Progenitor cell of endocrine pancreas (in vitro differentiated cells): ENCODE measurements around the gene CSF1R. TPM values are rescaled to one million over a fixed set of nuclear protein-coding genes. Genes with fewer than 3 reads are reported as not detected.

Source experiments
- DNase-seq: peaks from one replicate; pipeline ENCODE4 v3.0.0; 2021; ENCODE audit warnings: low spot score; ENCODE audit not compliant: unreplicated experiment
- H3K27ac Mint-ChIP-seq: 2 replicates; pipeline ENCODE4 v1.8.0; 2021; ENCODE audit warnings: mild to moderate bottlenecking, moderate library complexity, mixed read lengths
- H3K27me3 Mint-ChIP-seq: 2 replicates; pipeline ENCODE4 v1.8.0; 2021; ENCODE audit warnings: mixed read lengths
- H3K36me3 Mint-ChIP-seq: 2 replicates; pipeline ENCODE4 v1.8.0; 2022; ENCODE audit warnings: mixed read lengths; ENCODE audit not compliant: insufficient read depth
- H3K4me1 Mint-ChIP-seq: 2 replicates; pipeline ENCODE4 v1.8.0; 2021; ENCODE audit warnings: low read depth, mixed read lengths
- H3K4me3 Mint-ChIP-seq: 2 replicates; pipeline ENCODE4 v1.8.0; 2021; ENCODE audit warnings: low read depth, mild to moderate bottlenecking, moderate library complexity, mixed read lengths
- H3K9me3 Mint-ChIP-seq: 2 replicates; pipeline ENCODE4 v1.8.0; 2021; ENCODE audit warnings: low read depth, mixed read lengths
- CTCF ChIP-seq: fragments of 200-600 bp; sonication (generic); IDR thresholded peaks from one replicate; pipeline ENCODE4 v1.5.0; 2021; ENCODE audit warnings: antibody characterized with exemption, mild to moderate bottlenecking; ENCODE audit not compliant: unreplicated experiment
- total RNA-seq: library from RNA; stranded (reverse); gene quantifications from 2 replicates; pipeline ENCODE4 v1.2.1, GENCODE V29; 2021

Gene CSF1R
- total RNA-seq, 1 donor from 2014 or later, result not detected

GRCh38 chr5:150109921-150110320 is 23.6 kb upstream of the CSF1R start:
- no peak for TF ChIP-seq CTCF
- Mint-ChIP-seq H3K27me3 (peaks cover 10% of the 10 kb centered on the region), H3K4me3 (no peak overlapping the region), H3K36me3 (no peaks in the 10 kb centered on the region), H3K4me1 (peaks cover 7% of the 10 kb centered on the region), H3K27ac (peak overlapping the region; percentile 30), H3K9me3 (no peaks in the 10 kb centered on the region)
- no peak for DNase-seq

- no peaks in the 10 kb centered on the region for H3K36me3 Mint-ChIP-seq
- no peaks in the 10 kb centered on the region for H3K9me3 Mint-ChIP-seq
- H3K27me3 Mint-ChIP-seq, result peaks cover 10% of the 10 kb centered on the region
- DNase-seq, result peak; percentile 4
- H3K4me3 Mint-ChIP-seq, result no peak overlapping the region
- no peak for TF ChIP-seq CTCF
- no peak overlapping the region for H3K27ac Mint-ChIP-seq
- H3K4me1 Mint-ChIP-seq, result peaks cover 7% of the 10 kb centered on the region
These were observed 22.6 kb upstream of the CSF1R start for GRCh38 chr5:150108711-150109514.

DNA sequence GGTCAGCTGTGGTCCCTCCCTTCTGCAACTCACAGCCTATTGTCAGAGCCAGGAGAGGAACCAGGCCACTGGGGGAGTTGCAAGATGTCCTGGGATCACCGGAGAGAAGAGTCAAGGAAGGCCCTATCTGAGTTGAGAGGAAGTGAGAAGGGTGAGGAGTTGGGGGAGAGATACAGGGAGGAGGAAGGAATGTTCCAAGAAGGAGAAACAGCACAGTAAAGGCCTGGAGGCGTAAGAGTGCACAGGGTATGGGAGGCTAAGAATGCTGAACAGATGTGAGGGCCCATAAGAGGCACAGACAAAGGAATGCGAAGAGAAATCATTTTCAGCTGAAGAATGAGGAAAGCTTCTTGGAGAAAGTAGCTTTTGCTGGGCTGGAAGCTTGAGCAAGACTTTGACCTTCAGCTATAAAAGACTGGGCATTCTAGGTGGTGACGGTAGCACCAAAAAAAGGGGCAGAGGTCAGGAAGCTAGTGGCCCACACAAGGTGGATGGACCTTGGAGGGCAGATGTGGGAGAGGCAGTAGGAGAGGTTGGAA is 21.6 kb upstream of the CSF1R start:
- Mint-ChIP-seq H3K4me3 (no peak overlapping the region), H3K9me3 (no peaks in the 10 kb centered on the region), H3K27ac (no peak overlapping the region), H3K27me3 (peaks cover 10% of the 10 kb centered on the region), H3K36me3 (no peaks in the 10 kb centered on the region), H3K4me1 (peaks cover 5% of the 10 kb centered on the region)
- no peak for DNase-seq
- TF ChIP-seq CTCF, result no peak

DNA sequence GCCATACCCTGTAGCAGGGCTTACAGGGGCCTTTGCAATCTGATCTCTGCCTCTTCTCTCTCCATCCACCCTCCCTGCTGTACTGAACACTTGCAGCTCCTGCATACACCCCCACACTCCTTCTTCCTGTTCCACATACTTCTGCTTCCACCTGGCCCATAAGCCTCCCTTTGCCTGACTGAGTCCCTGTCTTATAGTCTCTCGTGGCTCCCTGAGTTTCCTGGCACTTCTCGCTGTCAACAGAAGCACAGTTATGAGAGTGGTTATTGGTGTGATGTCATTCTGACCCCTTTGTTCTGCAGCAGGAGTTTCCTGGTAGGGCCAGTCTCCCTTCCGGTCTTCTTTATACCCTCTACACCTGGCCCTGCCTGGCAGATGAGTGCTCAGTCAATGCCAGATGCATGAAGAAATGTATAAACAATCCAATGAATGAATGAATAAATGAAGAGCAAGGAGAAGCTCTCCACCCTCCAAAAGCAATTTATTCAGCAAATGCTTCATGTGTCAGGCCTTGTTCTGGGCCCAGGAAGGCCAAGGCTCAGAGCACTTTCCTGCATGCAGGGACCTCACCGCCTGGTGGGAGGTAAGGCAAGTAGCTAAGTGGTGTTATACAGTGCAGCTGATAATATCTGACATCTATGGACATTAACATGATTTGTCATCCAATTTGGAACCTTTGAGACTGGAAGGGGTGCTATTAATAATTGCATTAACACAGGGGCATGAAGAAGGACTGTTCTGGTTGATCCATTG is 20.5 kb upstream of the CSF1R start:
- no peak for TF ChIP-seq CTCF
- DNase-seq, result no peak
- Mint-ChIP-seq H3K4me1 (peaks cover 3% of the 10 kb centered on the region), H3K27ac (no peak overlapping the region), H3K36me3 (no peaks in the 10 kb centered on the region), H3K9me3 (no peaks in the 10 kb centered on the region), H3K27me3 (peaks cover 10% of the 10 kb centered on the region), H3K4me3 (no peak overlapping the region)

DNA sequence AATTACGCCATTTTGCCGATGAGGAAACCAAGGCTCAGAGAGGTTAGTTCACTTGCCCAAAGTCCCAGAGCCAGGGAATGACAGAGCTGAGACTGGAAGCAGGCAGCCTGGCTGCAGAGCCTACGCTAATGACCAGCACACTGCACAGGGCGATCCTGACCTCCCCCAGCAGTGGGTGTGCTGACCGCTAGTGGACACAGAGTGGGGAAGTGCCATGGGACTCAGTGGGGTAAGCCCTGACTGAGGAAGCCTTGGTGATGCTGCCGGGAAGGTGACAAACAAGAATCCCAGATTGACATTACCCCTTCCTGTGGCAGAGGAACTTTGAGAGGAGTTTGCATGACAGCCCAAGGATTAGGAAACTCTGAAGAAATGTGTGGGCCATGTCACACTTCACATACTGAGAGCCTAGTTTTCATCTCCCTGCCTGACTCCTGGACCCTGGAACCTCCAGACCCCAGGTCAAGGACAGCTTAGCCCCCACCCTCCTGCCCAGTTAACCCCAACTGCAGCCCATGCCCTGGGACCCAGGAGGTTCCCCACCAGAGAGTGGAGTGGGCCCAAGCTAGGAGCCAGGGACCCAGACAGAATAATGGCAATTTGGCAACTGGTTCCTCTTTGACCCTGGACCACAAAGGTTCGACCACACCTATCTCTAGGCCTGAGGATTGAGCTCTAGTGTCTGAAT is 19.7 kb upstream of the CSF1R start:
- Mint-ChIP-seq H3K27ac (no peak overlapping the region), H3K9me3 (no peaks in the 10 kb centered on the region), H3K4me3 (no peak overlapping the region), H3K27me3 (peaks cover 10% of the 10 kb centered on the region), H3K4me1 (peaks cover 2% of the 10 kb centered on the region), H3K36me3 (no peaks in the 10 kb centered on the region)
- no peak for DNase-seq
- no peak for TF ChIP-seq CTCF
